ENCODE results near the gene ARHGEF4.

DNA sequence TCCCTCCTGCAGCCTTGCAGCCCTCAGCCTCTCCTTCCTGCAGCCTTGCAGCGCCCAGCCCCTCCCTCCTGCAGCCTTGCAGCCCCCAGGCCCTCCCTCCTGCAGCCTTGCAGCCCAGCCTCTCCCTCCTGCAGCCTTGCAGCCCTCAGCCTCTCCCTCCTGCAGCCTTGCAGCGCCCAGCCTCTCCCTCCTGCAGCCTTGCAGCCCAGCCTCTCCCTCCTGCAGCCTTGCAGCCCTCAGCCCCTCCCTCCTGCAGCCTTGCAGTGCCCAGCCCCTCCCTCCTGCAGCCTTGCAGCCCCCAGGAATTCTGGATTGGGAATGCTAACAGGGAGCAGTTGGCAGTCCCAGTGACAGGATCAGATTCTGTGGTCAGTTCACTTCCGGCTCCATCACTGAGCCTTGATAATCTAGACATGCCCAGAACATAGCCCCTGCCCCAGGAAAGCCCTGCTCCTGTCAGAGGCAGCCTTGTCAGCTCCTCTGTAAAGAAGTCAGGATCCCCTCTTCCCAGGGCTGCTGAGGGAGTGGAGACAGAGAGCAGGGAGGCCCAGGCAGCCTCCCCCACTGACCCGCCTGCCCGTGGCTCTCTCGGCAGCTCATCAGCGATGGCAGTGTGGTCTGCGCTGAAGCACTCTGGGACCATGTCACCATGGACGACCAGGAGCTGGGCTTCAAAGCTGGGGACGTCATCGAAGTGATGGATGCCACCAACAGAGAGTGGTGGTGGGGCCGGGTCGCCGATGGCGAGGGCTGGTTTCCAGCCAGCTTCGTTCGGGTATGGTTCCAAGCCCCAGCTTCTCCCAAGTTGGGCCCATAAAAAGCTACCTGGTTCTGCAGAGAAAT lies 201.8 kb downstream of the ARHGEF4 start:
- TF ChIP-seq, protein P1, sequence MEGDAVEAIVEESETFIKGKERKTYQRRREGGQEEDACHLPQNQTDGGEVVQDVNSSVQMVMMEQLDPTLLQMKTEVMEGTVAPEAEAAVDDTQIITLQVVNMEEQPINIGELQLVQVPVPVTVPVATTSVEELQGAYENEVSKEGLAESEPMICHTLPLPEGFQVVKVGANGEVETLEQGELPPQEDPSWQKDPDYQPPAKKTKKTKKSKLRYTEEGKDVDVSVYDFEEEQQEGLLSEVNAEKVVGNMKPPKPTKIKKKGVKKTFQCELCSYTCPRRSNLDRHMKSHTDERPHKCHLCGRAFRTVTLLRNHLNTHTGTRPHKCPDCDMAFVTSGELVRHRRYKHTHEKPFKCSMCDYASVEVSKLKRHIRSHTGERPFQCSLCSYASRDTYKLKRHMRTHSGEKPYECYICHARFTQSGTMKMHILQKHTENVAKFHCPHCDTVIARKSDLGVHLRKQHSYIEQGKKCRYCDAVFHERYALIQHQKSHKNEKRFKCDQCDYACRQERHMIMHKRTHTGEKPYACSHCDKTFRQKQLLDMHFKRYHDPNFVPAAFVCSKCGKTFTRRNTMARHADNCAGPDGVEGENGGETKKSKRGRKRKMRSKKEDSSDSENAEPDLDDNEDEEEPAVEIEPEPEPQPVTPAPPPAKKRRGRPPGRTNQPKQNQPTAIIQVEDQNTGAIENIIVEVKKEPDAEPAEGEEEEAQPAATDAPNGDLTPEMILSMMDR (IDR thresholded peaks at IDR 0.05), result no peak
- no peak for TF ChIP-seq POLR2A (IDR thresholded peaks at IDR 0.05)

Data from esophagus squamous epithelium (tissue), 4 donors.